ENCODE results near the gene GPR150. TPM values are rescaled to one million over a fixed set of nuclear protein-coding genes. Genes with fewer than 3 reads are reported as not detected.

GPR150 gene
- total and polyA plus RNA-seq, 9 of the 15 experiments (the other 6 are each of a cell fraction or from before 2014, with no cell fraction given), result not detected

DNA sequence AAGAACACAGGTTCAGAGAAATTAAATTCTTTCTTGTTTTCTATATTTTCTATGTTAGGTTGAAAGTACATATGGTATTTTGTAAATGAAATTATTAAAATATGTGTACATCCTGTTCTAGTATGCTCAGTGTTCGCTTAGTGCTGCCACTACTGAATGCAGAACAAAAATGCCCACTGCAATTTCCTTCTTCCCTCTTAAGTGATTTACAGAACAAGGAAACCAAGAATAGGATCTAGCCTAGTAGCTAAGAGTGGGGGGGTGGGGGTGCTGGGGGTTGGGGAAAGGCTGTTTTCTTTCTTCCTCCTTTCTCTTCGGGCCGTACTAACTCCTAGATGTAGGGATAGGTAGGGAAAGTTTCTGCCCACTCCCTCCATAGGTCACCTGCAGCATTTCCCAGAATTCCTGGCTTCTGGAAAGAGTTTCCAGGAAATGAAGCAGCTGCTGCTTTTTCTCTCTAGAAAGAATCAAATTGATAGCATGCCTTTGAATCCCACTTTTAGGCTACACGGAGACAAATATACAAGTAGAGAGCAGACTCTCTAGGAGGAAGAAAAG, 47.3 kb downstream of the GPR150 start:
- POLR2A ChIA-PET, result interaction anchor here (0.7 to 3.1 kb wide), 7 partner anchors 8 to 75 kb away, joined by 3 to 18 read pairs (median 3); no protein-coding TSS in a partner anchor
- Histone ChIP-seq H3K9me1 (ENCODE audit: control insufficient read depth, insufficient read depth, low read length) (no peaks in the 10 kb centered on the region), H3K27ac (ENCODE audit: extremely low read depth, low read depth, low read length) (0 out of 3 replicates have a peak overlapping the region, but pooled peaks have one; percentile 24), H3K4me2 (ENCODE audit: insufficient read depth, low read length) (no peak overlapping the region), H3K4me1 (replicated peaks in 1 of 2; ENCODE audit: control insufficient read depth in 2 of 2, insufficient read depth in 2 of 2, low read length in 2 of 2) (peaks cover 3 to 26% of the 10 kb centered on the region in 2 experiments; a peak in 4 of 5 replicates), H3K9me3 (replicated peaks; ENCODE audit: control insufficient read depth, insufficient read depth, low read depth, low read length) (no peaks in the 10 kb centered on the region), H4K20me1 (replicated peaks; ENCODE audit: control insufficient read depth, insufficient read depth, low read length) (no peaks in the 10 kb centered on the region), H3K27me3 (ENCODE audit: control insufficient read depth in 2 of 2, insufficient read depth in 2 of 2, low read length in 2 of 2) (no peaks in the 10 kb centered on the region), H3K36me3 (ENCODE audit: control insufficient read depth, insufficient read depth, low read length) (no peaks in the 10 kb centered on the region; the same call in 2 of the 3 replicates), H3K79me2 (ENCODE audit: control insufficient read depth, insufficient read depth, low read length) (no peaks in the 10 kb centered on the region), H2AFZ (ENCODE audit: low read depth, low read length) (peak overlapping the region; percentile 71), H3K9ac (ENCODE audit: insufficient read depth in 1 of 2, low read depth in 2 of 2, low read length in 2 of 2) (peak overlapping the region in 1 of 2 experiments; percentile 33; a peak in 2 of 4 replicates), H3K4me3 (no peak overlapping the region)
- in situ Hi-C loops (cut with MboI) (loop anchor here (5.0 kb wide), 1 partner anchor 60 kb away; no protein-coding TSS in a partner anchor), intact Hi-C loops (cut with micrococcal nuclease) (no loop called here)
- BruUV-seq (replicated peaks), result no TSS peak
- TF ChIP-seq RFX5 (IDR thresholded peaks at IDR 0.05; ENCODE audit: low read depth, low read length) (no peak), ELF1 (tag; IDR thresholded peaks at IDR 0.05) (peak; percentile 29; the same call in 1 of the 2 replicates)
- CTCF ChIA-PET (ENCODE audit: low intra/inter-chr PET ratio), result interaction anchor here (1.6 kb wide), 1 partner anchor 176 kb away, joined by 3 read pairs; no protein-coding TSS in a partner anchor
- FAIRE-seq (no peak), ATAC-seq (0 out of 3 replicates have a peak, but pooled peaks have one; percentile 2), DNase-seq (ENCODE audit: extremely low read depth in 1 of 4, low spot score in 3 of 4) (peak in 1 of 4 experiments; percentile 42)
- 37% methylated on average over 4 of the region's 4 CpGs for WGBS (ENCODE audit: insufficient coverage, low coverage, missing lambda C conversion rate)

GRCh38 chr5:95667678-95668077, 47.8 kb downstream of the GPR150 start:
- no peak for FAIRE-seq
- in situ Hi-C loops (cut with MboI) (loop anchor here (5.0 kb wide), 1 partner anchor 60 kb away; no protein-coding TSS in a partner anchor), intact Hi-C loops (cut with micrococcal nuclease) (no loop called here)
- Histone ChIP-seq H3K27ac (ENCODE audit: extremely low read depth, low read depth, low read length) (no peak overlapping the region), H3K9me3 (replicated peaks; ENCODE audit: control insufficient read depth, insufficient read depth, low read depth, low read length) (no peaks in the 10 kb centered on the region), H3K9ac (ENCODE audit: insufficient read depth in 1 of 2, low read depth in 2 of 2, low read length in 2 of 2) (peak overlapping the region in 1 of 2 experiments; percentile 33; a peak in 2 of 4 replicates), H3K9me1 (ENCODE audit: control insufficient read depth, insufficient read depth, low read length) (no peaks in the 10 kb centered on the region), H3K4me1 (replicated peaks in 1 of 2; ENCODE audit: control insufficient read depth in 2 of 2, insufficient read depth in 2 of 2, low read length in 2 of 2) (peaks cover 3 to 29% of the 10 kb centered on the region in 2 experiments; a peak in 4 of 5 replicates), H2AFZ (ENCODE audit: low read depth, low read length) (peak overlapping the region; percentile 71), H4K20me1 (replicated peaks; ENCODE audit: control insufficient read depth, insufficient read depth, low read length) (no peaks in the 10 kb centered on the region), H3K79me2 (ENCODE audit: control insufficient read depth, insufficient read depth, low read length) (no peaks in the 10 kb centered on the region), H3K4me2 (ENCODE audit: insufficient read depth, low read length) (no peak overlapping the region), H3K36me3 (ENCODE audit: control insufficient read depth, insufficient read depth, low read length) (no peaks in the 10 kb centered on the region; the same call in 2 of the 3 replicates), H3K27me3 (ENCODE audit: control insufficient read depth in 2 of 2, insufficient read depth in 2 of 2, low read length in 2 of 2) (no peaks in the 10 kb centered on the region), H3K4me3 (no peak overlapping the region)
- ChIA-PET CTCF (ENCODE audit: low intra/inter-chr PET ratio) (no interaction called here), POLR2A (interaction anchor here (0.7 to 3.1 kb wide), 7 partner anchors 8 to 67 kb away, joined by 3 to 18 read pairs (median 3); no protein-coding TSS in a partner anchor)
- TF ChIP-seq PRDM10 (IDR thresholded peaks at IDR 0.05; ENCODE audit: partially characterized antibody) (peak; percentile 88), ZNF766 (CRISPR knock-in tag; conservative IDR thresholded peaks at IDR 0.05) (0 out of 2 replicates have a peak, but pooled peaks have one; percentile 59), PHF20 (IDR thresholded peaks at IDR 0.05; ENCODE audit: partially characterized antibody) (no peak)
- no peak for ATAC-seq
- no TSS peak for BruUV-seq (replicated peaks)
- no peak for DNase-seq (ENCODE audit: extremely low read depth in 1 of 4, low spot score in 3 of 4)
